Esophagus mucosa (tissue), 1 donor: ENCODE results near the gene ANKRD40. TPM values are rescaled to one million over a fixed set of nuclear protein-coding genes. Genes with fewer than 3 reads are reported as not detected.
"Not testable (repeated sequence)": the region's sequence is repeated elsewhere in the genome, so short reads cannot be mapped to it uniquely, and the experiment has no call there.

Experiments
- ATAC-seq: fragments of 200-7000 bp; cut with Tn5 transposase; one replicate; pipeline ENCODE4 v1.9.1; 2020
- total RNA-seq: library from RNA; stranded (reverse); gene quantifications from one replicate; pipeline ENCODE4 v1.2.4, GENCODE V29; 2023
- donor health status: DM: yes; HTN: yes; CAD: no.

The ANKRD40 gene, protein sequence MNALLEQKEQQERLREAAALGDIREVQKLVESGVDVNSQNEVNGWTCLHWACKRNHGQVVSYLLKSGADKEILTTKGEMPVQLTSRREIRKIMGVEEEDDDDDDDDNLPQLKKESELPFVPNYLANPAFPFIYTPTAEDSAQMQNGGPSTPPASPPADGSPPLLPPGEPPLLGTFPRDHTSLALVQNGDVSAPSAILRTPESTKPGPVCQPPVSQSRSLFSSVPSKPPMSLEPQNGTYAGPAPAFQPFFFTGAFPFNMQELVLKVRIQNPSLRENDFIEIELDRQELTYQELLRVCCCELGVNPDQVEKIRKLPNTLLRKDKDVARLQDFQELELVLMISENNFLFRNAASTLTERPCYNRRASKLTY
- 15.9 TPM for total RNA-seq

DNA sequence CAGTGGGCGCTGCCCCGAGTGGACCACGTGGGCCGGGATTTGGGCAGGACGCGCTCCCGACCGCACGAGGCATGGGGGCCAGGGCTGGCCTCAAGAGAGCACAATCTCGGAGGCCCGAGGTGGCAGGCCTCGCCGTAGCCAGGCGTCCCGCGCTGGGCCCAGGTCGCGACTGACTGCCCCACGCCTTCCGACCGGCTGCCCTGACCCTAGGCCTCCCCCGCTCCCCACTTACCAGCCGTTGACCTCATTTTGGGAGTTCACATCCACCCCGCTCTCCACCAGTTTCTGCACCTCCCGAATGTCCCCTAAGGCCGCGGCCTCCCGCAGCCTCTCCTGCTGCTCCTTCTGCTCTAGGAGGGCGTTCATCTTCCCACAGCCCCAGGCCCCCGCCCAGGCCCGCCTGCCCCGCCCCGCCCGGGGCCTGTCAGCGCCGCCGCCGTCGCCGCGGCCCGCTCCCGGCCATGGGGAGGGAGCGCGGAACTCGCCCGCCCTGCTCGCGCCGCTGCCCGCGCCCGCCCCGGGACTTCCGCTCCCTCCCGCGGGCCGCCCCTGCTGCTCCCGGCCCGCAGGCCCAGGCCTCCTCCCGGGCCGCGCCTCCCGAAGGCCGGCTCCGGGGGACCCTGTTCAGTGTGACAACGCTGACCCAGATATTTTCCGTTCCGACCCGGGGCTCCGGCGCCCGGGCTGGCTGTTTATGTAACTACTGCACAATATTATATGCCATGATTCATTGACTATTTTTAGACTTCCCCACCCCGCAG, at the start of gene ANKRD40:
ANKRD40 (minus strand) TSS at position 626 of the 761 bp plus-strand sequence; CDS start at position 366, 260 bp downstream.
- peak; percentile 88 for ATAC-seq

DNA sequence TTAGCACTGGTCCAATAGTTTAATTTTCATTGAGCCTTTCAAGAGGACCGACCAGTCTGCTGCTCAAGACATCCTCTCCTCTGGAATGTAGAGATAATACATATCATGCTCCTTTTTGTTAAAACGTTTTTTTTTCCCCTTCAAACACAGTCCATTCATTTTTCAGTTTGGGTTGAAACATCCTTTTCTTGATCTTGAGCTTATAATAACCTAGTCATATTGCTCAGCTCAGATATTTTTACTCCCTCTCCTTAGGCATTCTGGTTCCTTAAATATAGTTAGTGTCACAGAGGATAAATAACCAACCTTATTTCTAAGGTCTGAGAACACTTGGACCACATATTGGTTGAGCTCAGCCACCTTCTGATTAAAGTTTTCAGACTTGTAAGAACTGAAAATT, 46.8 kb upstream of the ANKRD40 start:
- no peak for ATAC-seq

DNA sequence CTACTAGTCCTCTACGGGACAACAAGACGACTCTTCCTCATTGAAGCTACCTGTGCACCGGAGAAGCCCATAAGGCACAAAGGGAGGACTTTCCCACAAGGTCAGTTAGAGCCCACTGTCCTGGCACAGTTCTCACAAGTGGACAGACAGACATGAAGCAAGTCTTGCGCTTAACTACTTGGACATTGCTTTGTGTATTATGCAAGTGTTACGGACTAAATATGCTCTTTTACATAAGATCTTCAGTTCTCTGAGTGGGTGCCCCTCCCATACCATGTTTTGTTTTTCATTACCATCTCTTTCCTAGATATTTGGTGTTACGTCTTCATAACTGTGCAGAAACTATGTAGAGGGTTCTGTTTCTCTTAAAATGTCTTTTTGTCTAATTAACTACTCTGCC, 41.5 kb upstream of the ANKRD40 start:
- ATAC-seq = no peak

DNA sequence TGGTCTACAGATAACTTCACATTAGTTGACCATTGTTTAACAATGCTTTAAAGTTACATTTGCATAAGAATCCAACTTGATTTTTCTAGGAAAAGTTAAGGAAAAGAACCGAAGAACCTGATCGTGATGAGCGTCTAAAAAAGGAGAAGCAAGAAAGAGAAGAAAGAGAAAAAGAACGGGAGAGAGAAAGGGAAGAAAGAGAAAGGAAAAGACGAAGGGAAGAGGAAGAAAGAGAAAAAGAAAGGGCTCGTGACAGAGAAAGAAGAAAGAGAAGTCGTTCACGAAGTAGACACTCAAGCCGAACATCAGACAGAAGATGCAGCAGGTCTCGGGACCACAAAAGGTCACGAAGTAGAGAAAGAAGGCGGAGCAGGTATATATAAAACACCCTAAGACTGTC, 37.9 kb upstream of the ANKRD40 start:
- no peak for ATAC-seq

DNA sequence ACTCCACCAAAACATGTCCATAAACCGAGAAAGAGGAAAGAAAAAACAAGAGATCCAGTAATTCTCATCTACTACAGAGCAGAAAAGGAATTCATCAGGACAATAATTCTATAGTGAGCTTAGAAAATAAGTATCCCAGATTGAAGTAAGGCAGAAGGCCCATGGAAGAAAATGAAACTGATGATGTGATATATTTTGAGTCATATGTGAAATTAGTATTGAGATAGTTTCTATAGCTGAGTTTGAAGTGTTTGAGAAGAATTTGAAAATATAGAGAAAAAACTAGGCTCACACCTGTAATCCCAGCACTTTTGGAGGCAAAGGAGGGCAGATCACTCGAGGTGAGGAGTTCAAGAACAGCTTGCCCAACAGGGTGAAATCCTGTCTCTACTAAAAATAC, 31.4 kb upstream of the ANKRD40 start:
- ATAC-seq = no peak

DNA sequence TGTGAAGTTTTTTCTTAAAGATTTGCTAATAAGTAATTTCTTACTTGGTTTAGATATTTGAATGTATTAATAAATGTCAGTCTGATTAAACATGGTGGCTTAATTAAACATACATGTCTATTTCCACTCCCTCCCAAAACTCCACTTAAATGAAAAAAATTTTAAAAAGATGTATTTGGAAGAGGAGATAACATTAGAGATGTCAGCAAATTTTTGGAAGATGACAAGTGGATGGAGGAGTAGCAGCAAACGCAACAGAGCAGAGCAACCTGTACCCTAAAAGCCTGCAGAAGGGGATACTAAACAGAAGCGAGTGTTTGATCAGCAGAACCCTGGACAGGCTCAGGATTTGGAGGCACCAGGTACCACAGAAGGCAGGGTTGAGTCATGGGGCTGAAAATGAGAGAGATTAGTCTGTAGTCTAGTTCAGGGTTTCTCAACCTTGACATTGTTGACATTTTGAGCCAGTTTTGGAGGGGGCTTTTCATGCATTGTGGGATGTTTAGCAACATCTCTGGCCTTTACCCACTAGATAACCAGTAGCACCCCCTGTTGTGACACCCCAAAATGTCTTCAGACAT, 29.5 kb upstream of the ANKRD40 start:
- no peak for ATAC-seq

DNA sequence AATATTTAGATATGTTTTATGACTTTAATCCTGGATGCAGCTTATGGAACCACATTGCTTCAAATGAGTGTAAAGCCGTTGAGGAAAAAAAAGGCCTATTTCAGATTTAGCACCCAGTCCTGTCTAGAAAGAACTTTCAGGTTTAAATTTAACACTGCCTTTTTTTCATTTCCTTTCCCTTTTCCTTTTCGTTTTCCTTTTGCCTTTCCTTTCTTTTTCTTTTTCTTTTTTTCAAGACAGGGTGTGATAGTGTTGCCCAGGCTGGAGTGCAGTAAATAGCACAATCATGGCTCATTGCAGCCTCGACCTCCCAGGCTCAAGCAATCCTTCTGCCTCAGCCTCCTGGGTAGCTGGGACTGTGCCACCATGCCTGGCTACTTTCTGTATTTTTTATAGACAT, 27.6 kb upstream of the ANKRD40 start:
- ATAC-seq = no peak

DNA sequence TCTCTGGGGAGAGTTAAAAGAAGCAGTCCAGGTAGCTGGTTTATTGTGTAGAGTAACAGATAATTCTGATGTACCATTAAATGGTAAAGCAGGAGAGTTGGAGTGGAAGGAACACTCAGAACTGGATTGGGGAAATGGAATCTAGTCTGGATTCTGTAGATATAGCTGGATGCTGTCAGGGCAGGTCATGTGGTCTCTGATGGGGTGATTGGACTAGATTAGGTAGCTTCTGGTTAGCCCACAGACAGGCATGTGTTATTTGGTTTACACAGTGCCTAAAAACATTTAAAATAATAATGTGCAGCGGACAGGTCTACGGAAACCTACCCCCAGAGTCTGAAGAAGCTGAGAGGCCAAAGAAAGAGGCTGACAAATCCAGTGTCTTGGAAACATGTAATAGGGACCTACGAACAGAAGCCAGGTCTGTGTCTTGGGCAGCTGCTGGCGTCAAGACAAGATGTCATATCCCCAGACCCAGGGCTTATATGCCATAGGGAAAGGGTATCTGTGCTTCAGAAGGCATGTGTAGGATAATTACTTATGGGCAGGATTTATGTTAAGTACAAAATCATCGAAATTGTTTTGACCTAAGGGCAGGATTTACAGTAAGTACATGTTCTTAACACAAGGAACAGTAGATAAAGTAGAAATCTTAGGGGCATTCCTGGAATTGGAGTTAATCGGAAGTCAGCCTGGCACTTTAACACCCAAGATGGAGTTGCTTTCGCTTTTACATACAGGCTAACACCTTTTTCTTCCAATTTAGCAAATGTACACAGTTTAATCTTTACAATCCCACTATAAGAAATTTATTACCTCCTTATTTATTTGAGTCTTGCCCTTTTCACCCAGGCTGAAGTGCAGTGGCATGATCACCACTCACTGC, 24.1 kb upstream of the ANKRD40 start:
- ATAC-seq = no peak

DNA sequence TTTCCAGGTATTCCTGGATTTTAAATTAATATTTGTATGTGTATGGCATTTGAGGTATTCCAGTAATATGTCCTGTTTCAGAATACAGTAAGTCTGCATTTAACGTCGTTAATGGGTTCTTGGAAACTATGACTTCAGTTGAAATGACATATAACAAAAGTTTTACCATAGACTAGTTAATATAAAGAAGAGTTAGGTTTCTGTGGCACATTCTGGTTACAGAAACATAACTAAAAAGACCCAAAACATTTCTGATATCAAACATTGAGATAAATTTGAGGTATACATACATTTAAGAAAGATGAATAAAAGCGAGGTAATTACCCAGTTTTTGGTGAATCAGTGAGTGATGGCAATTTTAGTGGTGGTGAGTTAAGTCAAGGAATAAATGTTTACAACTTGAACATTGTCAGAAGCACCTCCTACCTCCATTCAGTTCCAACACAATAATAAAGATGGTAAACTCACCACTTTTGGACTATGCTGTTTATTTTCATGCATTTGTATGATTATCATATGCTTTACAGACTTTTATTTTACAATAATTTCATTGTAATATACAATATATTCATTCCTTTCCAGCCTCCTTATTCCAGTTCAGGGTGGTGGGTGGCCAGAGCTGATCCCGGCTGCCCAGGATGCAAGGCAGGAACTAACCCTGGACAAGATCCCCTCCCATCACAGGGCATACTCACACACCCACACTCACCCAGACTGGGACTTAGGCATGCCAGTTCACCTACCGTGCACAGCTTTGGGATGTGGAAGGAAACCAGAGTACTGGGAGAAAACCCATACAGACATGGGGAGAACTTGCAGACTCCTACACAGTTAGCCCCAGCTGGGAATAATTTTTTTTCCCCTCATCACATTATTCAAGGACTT, 21.4 kb upstream of the ANKRD40 start:
- no peak for ATAC-seq

DNA sequence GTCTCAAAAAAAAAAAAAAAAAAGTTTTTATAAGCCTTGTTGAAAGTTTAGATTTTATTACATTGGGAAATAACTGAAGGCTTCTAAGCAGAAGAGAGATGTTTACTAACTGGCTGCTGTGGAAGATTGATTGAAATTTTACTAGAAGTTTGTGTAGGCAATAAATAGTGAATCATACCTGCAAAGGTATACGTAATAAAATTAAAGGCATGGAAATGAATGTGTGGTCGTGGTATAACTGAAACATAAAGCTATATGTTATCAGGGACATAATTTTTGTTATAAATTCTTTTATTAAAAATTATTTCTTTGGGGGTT, 20.4 kb upstream of the ANKRD40 start:
- no peak for ATAC-seq

DNA sequence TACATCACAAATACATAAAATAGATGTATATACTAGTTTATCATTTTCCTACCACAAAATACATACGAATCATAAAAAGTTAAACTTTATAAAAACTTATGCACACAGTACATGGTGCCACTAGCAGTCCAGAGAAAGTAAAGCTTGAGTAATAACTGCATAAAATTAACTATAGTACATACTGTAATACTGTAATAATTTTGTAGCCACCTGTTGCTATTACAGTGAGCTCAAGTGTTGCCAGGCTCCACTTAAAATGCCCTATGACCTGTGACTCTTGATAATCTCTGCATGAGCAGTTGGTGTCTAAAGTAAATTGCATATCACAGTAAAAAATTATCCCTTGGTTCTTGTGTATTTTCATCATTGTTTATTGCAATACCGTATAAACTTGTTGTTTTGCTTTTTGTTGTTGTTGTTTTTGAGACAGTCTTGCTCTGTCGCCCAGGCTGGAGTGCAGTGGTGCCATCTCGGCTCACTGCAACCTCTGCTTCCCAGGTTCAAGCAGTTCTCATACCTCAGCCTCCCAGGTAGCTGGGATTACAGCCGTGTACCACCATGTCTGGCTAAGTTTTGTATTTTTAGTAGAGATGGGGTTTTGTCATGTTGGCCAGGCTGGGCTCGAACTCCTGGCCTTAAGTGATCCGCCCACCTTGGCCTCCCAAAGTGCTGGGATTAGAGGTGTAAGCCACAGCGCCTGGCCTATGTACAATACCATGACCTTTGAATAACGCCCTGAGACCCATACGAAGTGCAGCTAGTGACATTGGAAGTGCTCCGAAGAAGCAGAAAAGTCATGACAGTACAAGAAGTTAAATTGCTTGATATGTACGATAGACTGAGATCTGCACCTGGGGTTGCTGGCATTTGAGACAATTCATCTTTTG, 18.3 kb upstream of the ANKRD40 start:
- no peak for ATAC-seq

DNA sequence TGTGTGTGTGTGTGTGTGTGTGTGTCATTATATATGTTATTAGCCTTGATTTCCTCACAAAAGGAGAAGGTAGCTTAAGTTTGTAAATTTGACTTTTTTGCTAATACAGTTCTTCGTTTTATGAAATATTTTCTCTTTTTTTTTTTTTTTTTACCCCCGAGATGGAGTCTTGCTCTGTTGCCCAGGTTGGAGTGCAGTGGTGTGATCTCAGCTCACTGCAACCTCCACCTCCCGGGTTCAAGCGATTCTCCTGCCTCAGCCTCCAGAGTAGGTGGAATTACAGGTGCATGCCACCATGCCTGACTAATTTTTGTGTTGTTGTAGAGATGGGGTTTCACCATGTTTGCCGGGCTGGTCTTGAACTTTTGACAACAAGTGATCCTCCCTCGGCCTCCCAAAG, 16.9 kb upstream of the ANKRD40 start:
- ATAC-seq = not testable (repeated sequence)

DNA sequence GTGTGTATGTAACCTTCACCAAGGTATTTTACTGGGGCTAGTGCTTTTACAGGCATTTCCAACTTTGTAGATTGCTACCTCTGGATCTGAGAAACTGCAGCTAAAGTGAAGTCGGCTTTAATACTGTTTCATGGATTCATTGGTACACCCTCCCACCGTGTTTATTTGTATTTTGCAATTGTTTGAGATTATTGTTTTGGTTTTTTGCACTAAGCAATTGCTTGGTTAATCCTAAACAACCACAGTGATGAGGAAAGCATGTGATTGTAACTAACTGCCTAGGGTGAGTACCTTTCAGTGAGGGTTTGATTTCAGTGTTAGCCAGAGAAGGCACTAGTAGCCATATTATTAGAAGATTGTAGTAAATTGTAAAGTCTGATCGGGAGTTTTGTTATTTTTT, 15.0 kb upstream of the ANKRD40 start:
- no peak for ATAC-seq

DNA sequence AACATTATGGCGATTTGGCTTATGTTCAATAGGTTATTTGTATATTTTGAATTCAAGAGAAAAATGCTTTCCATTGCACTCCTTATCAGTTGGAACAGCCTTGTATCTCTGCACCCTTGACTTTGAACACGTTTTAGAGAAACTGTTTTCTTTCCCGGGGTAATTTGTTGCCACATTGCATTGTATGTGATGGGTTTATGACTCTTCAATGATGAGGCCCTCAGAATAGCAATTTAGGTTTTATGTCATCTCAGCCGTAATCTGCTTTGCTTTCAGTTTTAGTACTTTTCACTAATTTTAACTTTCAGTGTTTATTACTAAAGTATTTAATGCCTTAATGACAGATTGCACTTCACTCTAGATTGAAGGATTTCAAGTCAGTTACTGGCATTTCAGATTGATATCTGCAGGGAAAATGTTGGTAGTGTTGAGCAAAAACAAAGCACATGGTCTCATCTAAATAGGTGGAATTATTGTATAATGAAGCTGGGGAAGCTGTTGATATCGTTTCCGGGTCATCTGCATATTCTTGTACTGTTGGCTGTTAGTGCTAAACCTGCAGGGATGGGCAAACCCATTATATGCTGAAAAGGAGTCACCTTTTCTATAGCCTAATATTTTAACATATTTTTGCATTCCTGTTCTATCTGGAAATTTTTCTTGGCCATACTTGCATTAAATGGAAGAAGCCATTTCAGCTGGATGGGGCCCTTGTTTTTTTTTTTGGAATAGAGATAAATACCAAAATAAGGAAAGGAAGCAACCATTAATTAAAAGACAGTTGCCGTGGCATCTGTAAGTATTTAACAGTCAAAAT, 13.7 kb upstream of the ANKRD40 start:
- no peak for ATAC-seq

DNA sequence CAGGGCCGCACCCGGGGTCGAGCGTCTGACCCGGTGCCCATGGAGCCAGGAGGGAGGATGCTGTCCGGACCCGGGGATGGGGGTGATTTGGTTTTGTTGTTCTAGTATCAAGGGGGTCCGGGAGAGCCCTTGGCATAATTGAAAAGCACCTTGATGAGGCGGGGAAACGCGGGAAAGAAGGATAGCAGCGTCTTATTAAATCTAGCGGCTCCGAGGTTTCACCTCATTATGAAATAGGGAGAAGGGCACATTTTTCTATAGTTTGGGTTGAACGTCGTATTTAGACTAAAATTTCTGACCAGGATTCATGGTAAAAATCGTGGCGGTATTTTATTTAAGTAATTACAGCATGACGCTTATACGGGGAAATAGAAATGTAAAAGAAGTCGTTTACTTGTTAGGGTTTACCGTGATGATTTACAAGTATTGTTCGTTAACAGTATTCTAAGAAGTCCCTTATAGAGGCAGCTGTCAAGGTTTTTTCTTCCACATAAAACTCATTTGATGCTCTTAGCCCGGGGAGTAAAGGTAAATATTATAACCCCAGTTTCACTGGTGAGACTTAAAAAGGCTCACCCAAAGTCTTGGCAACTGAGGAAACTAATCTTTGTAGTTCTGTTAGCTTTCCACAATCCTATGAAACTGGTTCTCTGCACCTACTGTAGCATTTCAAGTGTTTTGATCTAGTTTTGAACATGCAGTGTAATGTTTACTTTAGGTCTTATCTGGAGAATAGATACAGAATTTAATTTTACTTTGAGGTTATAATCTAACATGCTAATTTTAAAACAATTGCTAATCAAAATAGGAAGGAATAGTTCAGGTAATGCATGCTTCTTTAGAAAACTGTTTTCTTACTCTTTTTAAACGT, 12.4 kb upstream of the ANKRD40 start:
- ATAC-seq = no peak

DNA sequence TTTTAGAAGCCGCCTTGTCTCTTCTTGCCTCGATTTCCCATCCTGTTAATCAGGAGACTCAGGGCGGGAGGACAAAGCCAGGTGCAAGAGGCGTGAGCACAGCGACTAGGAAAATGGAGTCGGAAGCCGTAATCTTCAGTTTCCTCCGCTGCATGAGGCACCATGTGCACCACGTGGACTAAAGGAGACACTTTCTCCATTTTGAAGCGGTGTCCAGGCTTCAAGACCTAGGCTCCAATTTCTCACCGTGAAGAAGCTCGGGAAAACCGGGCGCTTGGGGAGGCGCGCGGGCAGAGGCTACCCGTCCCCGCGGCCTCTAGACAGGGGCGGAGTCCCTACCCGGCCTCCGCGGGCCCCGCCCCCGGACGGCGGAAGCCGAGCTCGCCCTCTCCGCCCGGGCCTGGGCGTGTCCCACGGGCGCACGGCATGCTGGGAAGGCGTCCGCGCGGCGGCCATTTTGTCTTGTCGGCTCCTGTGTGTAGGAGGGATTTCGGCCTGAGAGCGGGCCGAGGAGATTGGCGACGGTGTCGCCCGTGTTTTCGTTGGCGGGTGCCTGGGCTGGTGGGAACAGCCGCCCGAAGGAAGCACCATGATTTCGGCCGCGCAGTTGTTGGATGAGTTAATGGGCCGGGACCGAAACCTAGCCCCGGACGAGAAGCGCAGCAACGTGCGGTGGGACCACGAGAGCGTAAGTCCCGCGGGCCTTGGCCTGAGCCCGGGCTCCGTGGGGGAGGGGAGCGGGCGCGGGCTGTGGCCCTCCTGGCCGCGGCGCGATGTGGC, 11.6 kb upstream of the ANKRD40 start, which contains the start of gene LUC7L3:
LUC7L3 (plus strand) TSS at position 460 of the 780 bp plus-strand sequence; CDS start at position 590, 130 bp downstream.
- ATAC-seq = peak; percentile 97

DNA sequence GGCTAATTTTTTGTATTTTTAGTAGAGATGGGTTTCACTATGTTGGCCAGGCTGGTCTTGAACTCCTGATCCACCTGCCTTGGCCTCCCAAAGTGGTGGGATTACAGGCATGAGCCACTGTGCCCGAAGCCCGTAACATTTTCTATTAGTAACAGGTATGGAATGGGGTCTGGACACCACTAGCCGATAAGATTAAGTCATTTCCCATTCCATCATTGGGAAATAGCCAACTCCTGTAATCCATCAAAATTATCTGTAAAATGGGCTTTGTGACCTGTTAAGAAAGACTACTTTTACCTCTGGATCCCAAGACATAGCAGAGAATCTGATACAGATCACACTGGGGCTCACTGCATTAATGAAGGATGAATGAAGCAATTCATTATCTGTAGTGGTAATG, 7.8 kb upstream of the ANKRD40 start:
- no peak for ATAC-seq

DNA sequence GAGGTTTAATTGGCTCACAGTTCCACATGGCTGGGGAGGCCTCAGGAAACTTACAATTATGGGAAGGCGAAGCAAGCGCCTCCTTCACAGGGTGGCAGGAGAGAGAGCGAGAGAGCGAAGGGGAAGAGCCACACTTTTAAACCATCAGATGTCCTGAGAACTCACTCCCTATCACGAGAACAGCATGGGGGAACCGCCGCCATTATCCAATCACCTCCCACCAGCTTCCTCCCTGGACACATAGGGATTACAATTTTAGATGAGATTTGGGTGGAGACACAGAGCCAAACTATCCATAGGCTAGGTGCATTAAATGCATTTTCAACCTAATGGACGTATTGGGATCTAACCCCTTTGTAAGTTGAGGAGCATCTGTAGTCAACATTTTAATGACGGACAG, 4.9 kb upstream of the ANKRD40 start:
- no peak for ATAC-seq
